Mammary epithelial cell (primary cell): ENCODE data around the gene LIPN.

Source experiments
- CTCF ChIP-seq, 2 donors: IDR thresholded peaks in 1 of 2; conservative IDR thresholded peaks in 1 of 2; 2 replicates each; pipeline ENCODE4 v1.5.1; 2011 to 2012; ENCODE audit warnings: inconsistent platforms in 2 of 2, low read length in 2 of 2, mild to moderate bottlenecking in 2 of 2, control low read depth in 1 of 2, low read depth in 1 of 2; ENCODE audit not compliant: insufficient read depth in 1 of 2; ENCODE audit errors: extremely low read depth in 1 of 2
- EZH2 ChIP-seq: IDR thresholded peaks from 2 replicates; pipeline ENCODE4 v1.6.1; 2012; ENCODE audit warnings: low read length, inconsistent platforms, borderline replicate concordance

DNA sequence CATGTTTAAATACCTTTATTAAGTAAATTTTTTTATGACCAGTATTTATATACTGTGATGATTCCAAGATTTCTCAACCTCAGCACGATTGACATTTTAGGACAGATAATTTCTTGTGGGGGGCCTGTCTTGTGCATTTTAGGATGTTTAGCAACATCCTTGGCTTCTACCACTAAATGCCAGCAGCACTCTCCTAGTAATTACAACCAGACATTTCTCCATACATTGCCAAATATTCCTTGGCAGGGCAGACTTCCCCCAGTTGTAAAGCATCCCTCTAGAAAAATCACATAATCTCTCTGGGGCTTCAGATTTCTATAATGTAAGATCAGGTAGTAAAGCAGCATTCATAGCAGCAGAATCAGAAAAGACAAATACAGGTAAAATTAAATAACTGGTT, 34.9 kb downstream of the LIPN start:
- TF ChIP-seq CTCF (conservative IDR thresholded peaks at IDR 0.05 in 1 of 2, IDR thresholded peaks at IDR 0.05 in 1 of 2; ENCODE audit: extremely low read depth in 1 of 2, insufficient read depth in 1 of 2, low read depth in 1 of 2, low read length in 2 of 2) = no peak
- no peak for TF ChIP-seq EZH2
